Caco-2 (cell line): ENCODE results near the gene C4orf51. TPM values are rescaled to one million over a fixed set of nuclear protein-coding genes. Genes with fewer than 3 reads are reported as not detected.
"Not testable (repeated sequence)": the region's sequence is repeated elsewhere in the genome, so short reads cannot be mapped to it uniquely, and the experiment has no call there.

Experiments
- BruUV-seq: library from RNA; stranded (reverse); fragments of 400-500 nt; replicated peaks from 2 replicates; lab custom pipeline; 2021; lab: Mats Ljungman, UMichigan
- CTCF ChIA-PET: fragments of 300-600 bp; sonication (Branson Sonifier 250); formaldehyde crosslinking; loops from one replicate; lab custom pipeline; 2022; ENCODE audit warnings: antibody characterized with exemption; lab: Charles Lee
- POLR2A ChIA-PET: fragments of 300-600 bp; sonication (Branson Sonifier 250); formaldehyde crosslinking; loops from one replicate; lab custom pipeline; 2022; ENCODE audit warnings: antibody characterized with exemption; lab: Charles Lee
- DNase-seq, 2 experiments: peaks; one replicate each; pipeline versions ENCODE4 v3.0.0 to v3.0.0-alpha.2; 2020 to 2022
- H3K27me3 ChIP-seq: replicated peaks from 2 replicates; pipeline ENCODE4 v1.6.0; 2011; ENCODE audit warnings: low read length; ENCODE audit not compliant: control insufficient read depth, insufficient read depth
- H3K36me3 ChIP-seq: 2 replicates; pipeline ENCODE4 v1.5.1; 2011; ENCODE audit warnings: low read length; ENCODE audit not compliant: control insufficient read depth, insufficient read depth
- H3K4me1 ChIP-seq: fragments of 250-450 bp; sonication (Bioruptor Pico); 2 replicates; pipeline ENCODE4 v1.5.1; 2020; ENCODE audit warnings: mild to moderate bottlenecking
- H3K4me3 ChIP-seq: 2 replicates; pipeline ENCODE4 v1.5.1; 2011; ENCODE audit warnings: low read depth, mild to moderate bottlenecking, control low read depth, low read length
- H3K9me3 ChIP-seq: fragments of 250-450 bp; sonication (Bioruptor Pico); 2 replicates; pipeline ENCODE4 v1.5.1; 2020; ENCODE audit warnings: mild to moderate bottlenecking, moderate library complexity
- H3K27ac Mint-ChIP-seq: one replicate; pipeline ENCODE4 v1.8.0; 2022; ENCODE audit warnings: mixed read lengths; ENCODE audit not compliant: unreplicated experiment
- H3K27me3 Mint-ChIP-seq: one replicate; pipeline ENCODE4 v1.8.0; 2022; ENCODE audit warnings: mixed read lengths; ENCODE audit not compliant: insufficient read depth, unreplicated experiment
- H3K36me3 Mint-ChIP-seq: one replicate; pipeline ENCODE4 v1.8.0; 2022; ENCODE audit warnings: mild to moderate bottlenecking, mixed read lengths; ENCODE audit not compliant: insufficient read depth, unreplicated experiment
- H3K4me1 Mint-ChIP-seq: one replicate; pipeline ENCODE4 v1.8.0; 2022; ENCODE audit warnings: low read depth, mixed read lengths; ENCODE audit not compliant: unreplicated experiment
- H3K4me3 Mint-ChIP-seq: one replicate; pipeline ENCODE4 v1.8.0; 2022; ENCODE audit warnings: mild to moderate bottlenecking, moderate library complexity, mixed read lengths; ENCODE audit not compliant: unreplicated experiment
- H3K9me3 Mint-ChIP-seq: one replicate; pipeline ENCODE4 v1.8.0; 2022; ENCODE audit warnings: mixed read lengths; ENCODE audit not compliant: unreplicated experiment
- CTCF ChIP-seq, 2 experiments: fragments of 200-600 bp in 1 of 2; IDR thresholded peaks; 1 replicate in 1 of 2; 2 replicates in 1 of 2; pipeline versions ENCODE4 v1.5.1 to v1.8.0; 2011 to 2022; ENCODE audit warnings: antibody characterized with exemption in 1 of 2, control low read depth in 1 of 2, inconsistent platforms in 1 of 2, low read depth in 1 of 2, low read length in 1 of 2, mild to moderate bottlenecking in 1 of 2, moderate library complexity in 1 of 2; ENCODE audit not compliant: insufficient read depth in 1 of 2, severe bottlenecking in 1 of 2, unreplicated experiment in 1 of 2
- intact Hi-C: fragments of 100-400 bp; cut with micrococcal nuclease; formaldehyde crosslinking; loops from one replicate; pipeline ENCODE4 v1.10.0; 2022; ENCODE audit not compliant: unreplicated experiment
- total RNA-seq: library from RNA; stranded (reverse); gene quantifications from 2 replicates; pipeline ENCODE4 v1.2.3, GENCODE V29; 2022

The C4orf51 gene
- total RNA-seq, 1 experiment from 2014 or later, result not detected

GRCh38 chr4:145639186-145639698, 40.7 kb upstream of the C4orf51 start:
- intact Hi-C loops, result no loop called here
- BruUV-seq, result no TSS peak
- Mint-ChIP-seq H3K4me1 (no peaks in the 10 kb centered on the region), H3K9me3 (no peaks in the 10 kb centered on the region), H3K36me3 (no peaks in the 10 kb centered on the region), H3K27me3 (no peaks in the 10 kb centered on the region), H3K4me3 (no peak overlapping the region), H3K27ac (no peak overlapping the region)
- H3K4me3 ChIP-seq, result no peak overlapping the region
- POLR2A ChIA-PET, result no interaction called here
- no peaks in the 10 kb centered on the region for H3K36me3 ChIP-seq
- H3K4me1 ChIP-seq, result peaks cover 5% of the 10 kb centered on the region; the same call in 1 of the 2 replicates
- CTCF ChIA-PET, result no interaction called here
- no peaks in the 10 kb centered on the region for H3K9me3 ChIP-seq
- no peak for DNase-seq
- TF ChIP-seq CTCF (IDR thresholded peaks at IDR 0.05; ENCODE audit: insufficient read depth in 1 of 2, low read depth in 1 of 2, low read length in 1 of 2, severe bottlenecking in 1 of 2, unreplicated experiment in 1 of 2), result no peak
- H3K27me3 ChIP-seq, result no peaks in the 10 kb centered on the region

DNA sequence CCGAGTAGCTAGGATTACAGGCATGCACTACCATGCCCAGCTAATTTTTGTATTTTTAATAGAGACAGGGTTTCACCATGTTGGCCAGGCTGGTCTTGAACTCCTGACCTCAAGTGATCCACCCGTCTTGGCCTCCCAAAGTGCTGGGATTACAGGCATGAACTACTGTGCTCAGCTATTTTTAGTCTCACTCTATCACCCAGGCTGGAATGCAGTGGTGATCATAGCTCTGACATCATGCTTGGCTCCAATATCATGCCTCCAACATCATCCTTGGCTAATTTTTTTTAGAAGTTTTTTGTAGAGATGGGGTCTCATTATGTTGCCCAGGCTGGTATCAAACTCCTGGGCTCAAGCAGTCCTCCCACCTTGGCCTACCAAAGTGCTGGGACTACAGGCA, 39.7 kb upstream of the C4orf51 start:
- H3K4me3 ChIP-seq, DNase-seq, H3K9me3 ChIP-seq, intact Hi-C loops, H3K36me3 Mint-ChIP-seq, H3K4me3 Mint-ChIP-seq, POLR2A ChIA-PET, CTCF ChIA-PET, H3K36me3 ChIP-seq, H3K27ac Mint-ChIP-seq, H3K27me3 Mint-ChIP-seq, H3K4me1 ChIP-seq, H3K27me3 ChIP-seq, BruUV-seq, H3K9me3 Mint-ChIP-seq, H3K4me1 Mint-ChIP-seq: not testable (repeated sequence)

DNA sequence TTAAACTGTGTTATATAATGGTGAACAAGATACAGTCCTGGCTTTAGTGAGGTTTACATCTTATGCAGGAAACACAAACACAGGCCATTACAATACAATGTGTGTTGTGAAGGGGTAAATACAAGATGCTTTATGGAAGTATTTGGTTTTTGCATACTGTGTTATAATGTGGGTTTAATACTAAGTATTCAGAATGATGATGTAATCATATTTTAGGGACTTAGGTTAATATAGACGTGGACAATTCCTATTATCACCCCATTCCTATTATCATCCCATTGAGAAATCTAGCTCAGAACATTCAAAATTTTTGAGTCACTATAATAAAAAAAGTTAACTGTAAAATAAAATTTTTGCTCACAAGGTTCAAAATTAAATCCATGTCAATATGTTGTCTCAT, 36.7 kb upstream of the C4orf51 start:
- no peak for TF ChIP-seq CTCF (IDR thresholded peaks at IDR 0.05; ENCODE audit: insufficient read depth in 1 of 2, low read depth in 1 of 2, low read length in 1 of 2, severe bottlenecking in 1 of 2, unreplicated experiment in 1 of 2)
- Mint-ChIP-seq H3K4me1 (peaks cover 7% of the 10 kb centered on the region), H3K27ac (no peak overlapping the region), H3K27me3 (no peaks in the 10 kb centered on the region), H3K4me3 (no peak overlapping the region), H3K9me3 (no peaks in the 10 kb centered on the region), H3K36me3 (no peaks in the 10 kb centered on the region)
- no peaks in the 10 kb centered on the region for H3K4me1 ChIP-seq
- no peak for DNase-seq
- no peak overlapping the region for H3K4me3 ChIP-seq
- H3K27me3 ChIP-seq, result no peaks in the 10 kb centered on the region
- ChIA-PET POLR2A (no interaction called here), CTCF (no interaction called here)
- H3K9me3 ChIP-seq, result no peaks in the 10 kb centered on the region
- BruUV-seq, result no TSS peak
- H3K36me3 ChIP-seq, result no peaks in the 10 kb centered on the region
- intact Hi-C loops, result no loop called here

GRCh38 chr4:145644699-145645098, 35.2 kb upstream of the C4orf51 start:
- Histone ChIP-seq H3K9me3 (no peaks in the 10 kb centered on the region), H3K4me1 (no peaks in the 10 kb centered on the region), H3K36me3 (no peaks in the 10 kb centered on the region), H3K27me3 (no peaks in the 10 kb centered on the region), H3K4me3 (no peak overlapping the region)
- TF ChIP-seq CTCF (IDR thresholded peaks at IDR 0.05; ENCODE audit: insufficient read depth in 1 of 2, low read depth in 1 of 2, low read length in 1 of 2, severe bottlenecking in 1 of 2, unreplicated experiment in 1 of 2), result no peak
- DNase-seq, result no peak
- Mint-ChIP-seq H3K36me3 (no peaks in the 10 kb centered on the region), H3K4me3 (no peak overlapping the region), H3K27me3 (no peaks in the 10 kb centered on the region), H3K4me1 (peaks cover 7% of the 10 kb centered on the region), H3K27ac (no peak overlapping the region), H3K9me3 (no peaks in the 10 kb centered on the region)
- ChIA-PET CTCF (no interaction called here), POLR2A (no interaction called here)
- intact Hi-C loops, result no loop called here
- BruUV-seq, result no TSS peak
